RWPE1 (cell line): ENCODE data around the gene AKR1D1.

Experiments
- CTCF ChIA-PET: fragments of 350-600 bp; sonication (Branson Sonifier 250); formaldehyde crosslinking; extraction: SDS; loops from one replicate; lab custom pipeline; 2021; lab: Yijun Ruan, JAX
- POLR2A ChIA-PET: fragments of 400-600 bp; formaldehyde crosslinking; extraction: SDS; loops from one replicate; lab custom pipeline; 2020; ENCODE audit warnings: antibody characterized with exemption; ENCODE audit not compliant: low non-redundant PET; lab: Yijun Ruan, JAX
- DNase-seq: peaks from one replicate; pipeline ENCODE4 v3.0.0; 2012; ENCODE audit warnings: low spot score
- H3K27ac ChIP-seq: fragments of 450-650 bp; 2 replicates; pipeline ENCODE4 v1.5.1; 2017
- TF ChIP-seq, protein P1 (sequence below): fragments of 450-650 bp; conservative IDR thresholded peaks from 2 replicates; pipeline ENCODE4 v1.5.1; 2017; ENCODE audit warnings: low read depth, mild to moderate bottlenecking

Gene AKR1D1

DNA sequence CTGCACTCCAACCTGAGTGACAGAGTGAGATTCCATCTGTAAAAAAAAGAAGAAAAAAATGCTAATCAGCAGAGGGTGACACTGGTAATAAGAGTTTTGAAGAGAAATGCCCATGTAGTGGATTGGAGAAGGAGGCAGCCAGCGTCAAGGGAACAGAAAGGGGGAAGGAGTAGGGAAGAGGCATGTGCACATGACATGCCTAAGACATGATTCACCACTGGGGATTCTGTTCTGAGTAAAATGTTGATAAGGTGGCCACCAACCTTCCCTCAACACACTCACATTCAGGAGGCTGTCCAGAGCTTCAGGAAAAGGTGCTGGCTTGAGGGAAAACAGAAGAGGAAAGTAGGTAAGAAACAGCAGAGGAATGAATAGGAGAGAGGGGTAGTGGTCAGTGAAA lies 39.9 kb downstream of the AKR1D1 start:
- H3K27ac ChIP-seq: no peak overlapping the region
- TF ChIP-seq, protein P1, sequence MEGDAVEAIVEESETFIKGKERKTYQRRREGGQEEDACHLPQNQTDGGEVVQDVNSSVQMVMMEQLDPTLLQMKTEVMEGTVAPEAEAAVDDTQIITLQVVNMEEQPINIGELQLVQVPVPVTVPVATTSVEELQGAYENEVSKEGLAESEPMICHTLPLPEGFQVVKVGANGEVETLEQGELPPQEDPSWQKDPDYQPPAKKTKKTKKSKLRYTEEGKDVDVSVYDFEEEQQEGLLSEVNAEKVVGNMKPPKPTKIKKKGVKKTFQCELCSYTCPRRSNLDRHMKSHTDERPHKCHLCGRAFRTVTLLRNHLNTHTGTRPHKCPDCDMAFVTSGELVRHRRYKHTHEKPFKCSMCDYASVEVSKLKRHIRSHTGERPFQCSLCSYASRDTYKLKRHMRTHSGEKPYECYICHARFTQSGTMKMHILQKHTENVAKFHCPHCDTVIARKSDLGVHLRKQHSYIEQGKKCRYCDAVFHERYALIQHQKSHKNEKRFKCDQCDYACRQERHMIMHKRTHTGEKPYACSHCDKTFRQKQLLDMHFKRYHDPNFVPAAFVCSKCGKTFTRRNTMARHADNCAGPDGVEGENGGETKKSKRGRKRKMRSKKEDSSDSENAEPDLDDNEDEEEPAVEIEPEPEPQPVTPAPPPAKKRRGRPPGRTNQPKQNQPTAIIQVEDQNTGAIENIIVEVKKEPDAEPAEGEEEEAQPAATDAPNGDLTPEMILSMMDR: no peak
- CTCF ChIA-PET: no interaction called here
- POLR2A ChIA-PET: no interaction called here
- DNase-seq: peak; percentile 33

DNA sequence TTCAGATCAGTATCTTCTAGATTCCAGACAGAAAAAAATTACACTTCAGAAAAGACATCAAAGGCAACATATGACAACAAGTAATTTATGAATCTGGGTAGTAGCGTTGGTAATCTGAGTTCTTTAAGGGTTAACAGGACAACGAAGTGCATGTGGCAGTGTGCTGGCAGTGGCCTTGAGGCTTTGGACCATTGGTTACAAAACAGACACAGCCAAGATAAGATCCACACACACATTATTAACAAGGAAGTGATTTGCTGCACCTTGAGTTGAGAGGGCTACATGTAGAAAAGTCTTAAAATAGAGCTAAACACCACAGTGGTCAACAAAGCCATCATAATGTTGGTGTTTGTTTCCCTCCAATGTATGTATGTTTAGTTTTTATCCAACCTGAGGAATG lies 40.6 kb downstream of the AKR1D1 start:
- POLR2A ChIA-PET: no interaction called here
- TF ChIP-seq, protein P1: no peak
- CTCF ChIA-PET: no interaction called here
- no peak for DNase-seq
- no peak overlapping the region for H3K27ac ChIP-seq

DNA sequence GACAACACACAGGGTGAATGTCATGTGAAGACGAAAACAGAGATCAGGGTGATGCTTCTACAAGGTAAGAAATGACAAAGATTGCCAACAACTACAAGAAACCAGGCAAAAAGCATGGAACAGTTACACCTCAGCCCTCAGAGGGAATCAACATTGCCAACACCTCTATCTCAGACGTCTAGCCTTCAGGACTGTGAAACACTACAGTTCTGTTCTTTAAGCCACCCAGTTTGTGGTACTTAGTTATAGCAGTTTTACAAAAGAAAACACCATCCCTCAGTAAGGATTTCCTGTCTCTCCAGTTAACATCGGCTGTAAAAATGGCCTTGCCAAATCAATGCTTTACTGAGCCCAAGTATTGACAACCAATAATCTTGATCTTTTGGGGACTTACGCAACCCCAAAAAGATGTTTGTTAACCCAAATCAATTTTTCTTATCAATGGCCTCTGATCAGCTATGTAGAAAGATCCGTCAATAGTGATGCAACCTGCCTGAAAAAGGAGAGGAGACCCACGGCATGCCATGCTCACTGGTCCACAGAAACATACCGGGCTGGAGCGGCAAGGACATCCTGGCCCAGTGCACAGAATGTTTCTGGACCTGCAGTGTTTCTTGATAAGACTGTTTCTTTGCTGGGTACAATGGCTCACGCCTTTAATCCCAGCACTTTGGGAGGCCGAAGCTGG lies 44.0 kb downstream of the AKR1D1 start:
- DNase-seq: no peak
- POLR2A ChIA-PET: no interaction called here
- CTCF ChIA-PET: interaction anchor here (0.7 kb wide), 1 partner anchor 219 kb away, joined by 3 read pairs; no protein-coding TSS in a partner anchor
- TF ChIP-seq, protein P1: no peak
- no peak overlapping the region for H3K27ac ChIP-seq

DNA sequence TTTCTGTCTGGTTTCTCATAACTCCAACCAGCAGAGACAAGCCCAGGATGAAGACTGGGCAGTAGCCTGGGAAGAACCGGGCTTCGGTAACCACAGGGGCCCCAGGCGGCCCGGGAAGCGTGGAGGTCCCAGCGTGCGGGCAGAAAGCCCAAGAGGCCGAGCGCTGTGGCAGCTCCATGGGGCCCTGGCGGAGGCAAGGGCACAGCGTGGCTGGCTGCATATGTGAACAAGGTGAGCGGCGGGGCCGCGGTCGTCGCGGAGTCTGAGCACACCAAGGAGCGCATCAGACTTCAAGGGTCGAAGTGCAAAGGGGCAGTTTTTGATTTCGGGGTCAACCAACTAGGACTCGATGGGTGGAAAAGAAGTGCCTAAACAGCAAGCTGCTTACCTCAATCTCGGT lies 45.9 kb downstream of the AKR1D1 start:
- H3K27ac ChIP-seq: no peak overlapping the region
- ChIA-PET CTCF (no interaction called here), POLR2A (no interaction called here)
- TF ChIP-seq, protein P1: no peak
- no peak for DNase-seq

DNA sequence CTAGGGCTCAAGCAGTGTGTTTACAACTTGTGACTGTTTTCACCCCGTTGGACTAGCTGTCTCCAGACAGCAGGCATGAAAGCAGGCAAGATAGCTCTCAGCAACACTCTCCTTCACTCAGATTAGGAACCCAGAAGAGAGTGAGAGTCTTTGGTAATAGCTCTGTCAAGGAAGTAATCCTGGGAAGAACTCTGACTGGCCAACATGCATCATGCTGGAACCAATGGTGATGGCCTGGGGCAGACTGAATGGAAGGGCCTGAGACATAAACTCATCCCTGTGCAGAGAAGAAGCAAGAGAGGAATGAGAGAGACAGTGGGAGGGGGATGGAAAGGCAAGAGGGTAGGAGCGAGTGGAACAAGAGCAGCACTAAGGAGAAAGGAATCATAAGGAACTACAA lies 48.9 kb downstream of the AKR1D1 start:
- POLR2A ChIA-PET: interaction anchor here (0.6 kb wide), 1 partner anchor 474 kb away, joined by 5 read pairs; no protein-coding TSS in a partner anchor
- peak; percentile 24 for DNase-seq
- H3K27ac ChIP-seq: no peak overlapping the region
- CTCF ChIA-PET: no interaction called here
- TF ChIP-seq, protein P1: no peak

DNA sequence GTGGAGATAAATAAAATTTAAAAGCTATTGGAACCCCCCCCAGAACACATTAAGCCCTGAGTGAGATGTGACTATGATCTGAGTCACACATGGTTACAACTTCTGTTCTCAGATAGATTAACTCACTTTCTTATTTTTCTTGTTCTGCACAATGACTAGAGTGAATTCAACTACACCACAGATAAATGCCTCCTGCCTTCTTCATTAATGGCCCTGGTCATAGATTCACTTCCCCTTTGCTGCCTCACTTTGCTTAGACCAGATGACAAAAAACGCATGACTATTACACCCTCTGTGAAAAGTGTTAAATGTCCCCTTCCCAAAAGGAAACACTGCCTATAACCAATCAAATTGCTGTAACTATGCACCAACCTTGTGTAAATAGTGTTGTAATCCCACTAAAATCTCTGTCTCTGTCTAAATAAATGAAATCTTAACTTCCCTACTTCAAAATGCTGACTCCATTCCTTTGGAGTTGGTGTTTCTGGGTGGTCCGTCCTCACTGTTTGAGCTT lies 49.4 kb downstream of the AKR1D1 start:
- H3K27ac ChIP-seq: no peak overlapping the region
- POLR2A ChIA-PET: interaction anchor here (0.6 kb wide), 1 partner anchor 474 kb away, joined by 5 read pairs; no protein-coding TSS in a partner anchor
- CTCF ChIA-PET: interaction anchor here (0.6 kb wide), 1 partner anchor 518 kb away, joined by 6 read pairs; no protein-coding TSS in a partner anchor
- TF ChIP-seq, protein P1: no peak
- DNase-seq: peak; percentile 64
